ENCODE data around the gene DCBLD2. TPM values are rescaled to one million over a fixed set of nuclear protein-coding genes. Genes with fewer than 3 reads are reported as not detected.

Gene DCBLD2
- polyA plus RNA-seq, 3 donors, result 0.17 to 1.1 (median 0.45) TPM

DNA sequence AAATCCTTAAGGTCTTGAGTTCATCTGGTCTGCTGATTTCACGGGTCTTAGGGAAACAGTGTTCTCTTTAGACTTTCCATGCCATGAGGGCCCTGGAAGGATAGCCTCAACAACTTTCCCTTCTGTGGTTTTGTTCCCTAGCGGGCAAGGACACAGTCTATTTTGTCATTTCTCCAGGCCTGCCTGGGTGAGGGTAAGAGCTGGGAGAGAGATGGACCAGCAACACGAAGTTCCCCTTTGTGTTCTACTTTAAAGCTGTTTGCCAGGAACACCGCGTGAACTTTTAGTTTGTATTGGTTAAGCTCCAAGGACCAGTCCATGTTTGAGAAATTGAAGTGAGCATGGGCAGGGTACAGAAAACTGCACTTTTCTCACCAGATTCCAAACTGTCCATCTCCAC is 117.5 kb downstream of the DCBLD2 start:
- Mint-ChIP-seq H3K9me3 (no peaks in the 10 kb centered on the region), H3K36me3 (peaks cover 78 to 91% of the 10 kb centered on the region in 2 donors), H3K4me1 (peaks cover 60% of the 10 kb centered on the region), H3K27ac (peak overlapping the region in 6 of 7 donors; percentile 72 to 84 (median 80)), H3K27me3 (ENCODE audit: low read depth in 3 of 3) (peaks cover 0 to 3% (median 0%) of the 10 kb centered on the region in 3 donors), H3K4me3 (no peak overlapping the region)
- intact Hi-C loops (cut with micrococcal nuclease), result no loop called here
- peak overlapping the region in 1 of 2 donors; percentile 77 for H3K27ac ChIP-seq (ENCODE audit: low read depth in 1 of 2, low read length in 2 of 2)
- no peaks in the 10 kb centered on the region for H3K9me3 ChIP-seq (replicated peaks in 1 of 2; ENCODE audit: control insufficient read depth in 1 of 2, insufficient read depth in 1 of 2, low read length in 2 of 2)
- WGBS (ENCODE audit: insufficient coverage), result 78% methylated on average over 1 of the region's 5 CpGs
- H3K36me3 ChIP-seq (replicated peaks in 1 of 2; ENCODE audit: control insufficient read depth in 1 of 2, insufficient read depth in 2 of 2, low read length in 2 of 2), result peaks cover 68 to 84% of the 10 kb centered on the region in 2 donors
- H3K9ac ChIP-seq (ENCODE audit: insufficient read depth, low read length, poor library complexity, severe bottlenecking), result no peak overlapping the region
- no peaks in the 10 kb centered on the region for H3K27me3 ChIP-seq (ENCODE audit: control insufficient read depth in 2 of 2, insufficient read depth in 2 of 2, low read length in 2 of 2)
- peaks cover 95% of the 10 kb centered on the region for H3K79me2 ChIP-seq (ENCODE audit: insufficient read depth, low read length)
- TF ChIP-seq, protein P1, sequence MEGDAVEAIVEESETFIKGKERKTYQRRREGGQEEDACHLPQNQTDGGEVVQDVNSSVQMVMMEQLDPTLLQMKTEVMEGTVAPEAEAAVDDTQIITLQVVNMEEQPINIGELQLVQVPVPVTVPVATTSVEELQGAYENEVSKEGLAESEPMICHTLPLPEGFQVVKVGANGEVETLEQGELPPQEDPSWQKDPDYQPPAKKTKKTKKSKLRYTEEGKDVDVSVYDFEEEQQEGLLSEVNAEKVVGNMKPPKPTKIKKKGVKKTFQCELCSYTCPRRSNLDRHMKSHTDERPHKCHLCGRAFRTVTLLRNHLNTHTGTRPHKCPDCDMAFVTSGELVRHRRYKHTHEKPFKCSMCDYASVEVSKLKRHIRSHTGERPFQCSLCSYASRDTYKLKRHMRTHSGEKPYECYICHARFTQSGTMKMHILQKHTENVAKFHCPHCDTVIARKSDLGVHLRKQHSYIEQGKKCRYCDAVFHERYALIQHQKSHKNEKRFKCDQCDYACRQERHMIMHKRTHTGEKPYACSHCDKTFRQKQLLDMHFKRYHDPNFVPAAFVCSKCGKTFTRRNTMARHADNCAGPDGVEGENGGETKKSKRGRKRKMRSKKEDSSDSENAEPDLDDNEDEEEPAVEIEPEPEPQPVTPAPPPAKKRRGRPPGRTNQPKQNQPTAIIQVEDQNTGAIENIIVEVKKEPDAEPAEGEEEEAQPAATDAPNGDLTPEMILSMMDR (IDR thresholded peaks at IDR 0.05), result no peak
- peaks cover 95% of the 10 kb centered on the region for H4K20me1 ChIP-seq (ENCODE audit: insufficient read depth, low read length)
- H3K4me3 ChIP-seq (replicated peaks in 1 of 3; ENCODE audit: low read depth in 2 of 3, low read length in 3 of 3), result no peak overlapping the region
- peaks cover 43 to 65% of the 10 kb centered on the region in 2 donors for H3K4me1 ChIP-seq (ENCODE audit: control insufficient read depth in 1 of 2, insufficient read depth in 2 of 2, low read length in 2 of 2)
- H2AFZ ChIP-seq (ENCODE audit: insufficient read depth, low read depth, low read length, poor library complexity, severe bottlenecking), result no peak overlapping the region
- H3K4me2 ChIP-seq (replicated peaks; ENCODE audit: extremely low read depth, low read length, poor library complexity, severe bottlenecking), result no peak overlapping the region
- DNase-seq, result no peak

DNA sequence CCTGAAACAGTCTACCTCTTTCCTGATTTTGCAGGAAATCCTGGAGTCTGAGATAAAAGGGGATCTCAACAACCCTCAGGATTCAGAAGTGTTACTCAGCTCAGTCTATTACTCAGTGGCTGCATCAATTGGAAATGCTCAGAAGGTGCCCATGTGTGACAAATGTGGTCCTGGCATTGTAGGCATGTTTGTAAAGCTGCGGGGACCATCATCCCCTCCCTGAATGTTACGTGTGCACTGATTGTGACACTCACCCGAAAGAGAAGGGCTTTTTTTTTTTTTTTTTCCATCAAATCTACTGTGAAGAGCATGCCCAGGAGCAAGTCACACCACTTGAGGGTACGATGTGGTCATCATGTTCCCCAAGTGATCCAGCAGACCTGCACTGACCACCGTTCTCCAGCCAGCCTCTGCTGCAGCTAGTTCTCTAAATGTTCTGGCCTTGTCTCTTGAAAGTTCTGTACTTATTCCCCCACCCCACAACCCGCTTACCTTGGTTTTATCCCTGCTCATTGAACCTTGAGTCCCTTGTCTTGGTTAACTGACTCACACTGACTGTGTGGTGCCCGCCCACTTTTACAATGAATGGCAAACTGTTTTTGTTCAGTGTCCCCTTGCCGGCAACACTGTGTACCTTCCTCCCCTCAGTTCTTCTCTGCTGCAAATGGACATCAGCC is 118.5 kb downstream of the DCBLD2 start:
- Histone ChIP-seq H3K9ac (ENCODE audit: insufficient read depth, low read length, poor library complexity, severe bottlenecking) (no peak overlapping the region), H3K4me3 (replicated peaks in 1 of 3; ENCODE audit: low read depth in 2 of 3, low read length in 3 of 3) (no peak overlapping the region), H3K9me3 (replicated peaks in 1 of 2; ENCODE audit: control insufficient read depth in 1 of 2, insufficient read depth in 1 of 2, low read length in 2 of 2) (no peaks in the 10 kb centered on the region), H3K4me2 (replicated peaks; ENCODE audit: extremely low read depth, low read length, poor library complexity, severe bottlenecking) (no peak overlapping the region), H3K27me3 (ENCODE audit: control insufficient read depth in 2 of 2, insufficient read depth in 2 of 2, low read length in 2 of 2) (no peaks in the 10 kb centered on the region), H3K27ac (ENCODE audit: low read depth in 1 of 2, low read length in 2 of 2) (peak overlapping the region in 1 of 2 donors; percentile 77), H3K79me2 (ENCODE audit: insufficient read depth, low read length) (peaks cover 85% of the 10 kb centered on the region), H3K4me1 (ENCODE audit: control insufficient read depth in 1 of 2, insufficient read depth in 2 of 2, low read length in 2 of 2) (peaks cover 54 to 76% of the 10 kb centered on the region in 2 donors), H4K20me1 (ENCODE audit: insufficient read depth, low read length) (peaks cover 91% of the 10 kb centered on the region), H2AFZ (ENCODE audit: insufficient read depth, low read depth, low read length, poor library complexity, severe bottlenecking) (no peak overlapping the region), H3K36me3 (replicated peaks in 1 of 2; ENCODE audit: control insufficient read depth in 1 of 2, insufficient read depth in 2 of 2, low read length in 2 of 2) (peaks cover 58 to 75% of the 10 kb centered on the region in 2 donors)
- Mint-ChIP-seq H3K27me3 (ENCODE audit: low read depth in 3 of 3) (peaks cover 0 to 3% (median 0%) of the 10 kb centered on the region in 3 donors), H3K9me3 (no peaks in the 10 kb centered on the region), H3K27ac (peak overlapping the region; percentile 33 to 90 (median 69)), H3K36me3 (peaks cover 71 to 83% of the 10 kb centered on the region in 2 donors), H3K4me1 (peaks cover 69% of the 10 kb centered on the region), H3K4me3 (no peak overlapping the region)
- 70% methylated on average over 5 of the region's 8 CpGs for WGBS (ENCODE audit: insufficient coverage)
- TF ChIP-seq, protein P1 (IDR thresholded peaks at IDR 0.05), result no peak
- DNase-seq, result no peak
- intact Hi-C loops (cut with micrococcal nuclease), result no loop called here

All from CD14-positive monocyte (primary cell).